Measurements from ENCODE around the gene SFR1. TPM values are rescaled to one million over a fixed set of nuclear protein-coding genes. Genes with fewer than 3 reads are reported as not detected.

The SFR1 gene
- total RNA-seq, 1 donor from 2014 or later: 5.7 TPM

- no peak for DNase-seq (ENCODE audit: missing footprints)
- ATAC-seq: no peak
- intact Hi-C loops (cut with DNase I): no loop called here
Observed at GRCh38 chr10:104100795-104101194, 21.2 kb upstream of the SFR1 start.

- no peak for ATAC-seq
- no peak for DNase-seq (ENCODE audit: missing footprints)
- intact Hi-C loops (cut with DNase I): no loop called here
Observed at GRCh38 chr10:104101902-104102301, 20.1 kb upstream of the SFR1 start.

- ATAC-seq (no peak), DNase-seq (ENCODE audit: missing footprints) (no peak)
Observed at GRCh38 chr10:104103956-104104355, 18.0 kb upstream of the SFR1 start.

GRCh38 chr10:104104418-104104817, 17.6 kb upstream of the SFR1 start:
- intact Hi-C loops (cut with DNase I): no loop called here
- no peak for ATAC-seq
- DNase-seq (ENCODE audit: missing footprints): no peak

More at GRCh38 chr10:104103956-104104355, 18.0 kb upstream of the SFR1 start:
- intact Hi-C loops (cut with DNase I): no loop called here

- DNase-seq (ENCODE audit: missing footprints): no peak
Observed at GRCh38 chr10:104104926-104105325, 17.0 kb upstream of the SFR1 start.

GRCh38 chr10:104109908-104110662, 11.9 kb upstream of the SFR1 start:
- ATAC-seq: no peak
- intact Hi-C loops (cut with DNase I): no loop called here

More at GRCh38 chr10:104104926-104105325, 17.0 kb upstream of the SFR1 start:
- intact Hi-C loops (cut with DNase I): no loop called here
- no peak for ATAC-seq

GRCh38 chr10:104113376-104113956, 8.5 kb upstream of the SFR1 start:
- DNase-seq (ENCODE audit: missing footprints) (no peak), ATAC-seq (no peak)
- intact Hi-C loops (cut with DNase I): no loop called here

More at GRCh38 chr10:104109908-104110662, 11.9 kb upstream of the SFR1 start:
- DNase-seq (ENCODE audit: missing footprints): no peak

- DNase-seq (ENCODE audit: missing footprints): no peak
- intact Hi-C loops (cut with DNase I): no loop called here
- no peak for ATAC-seq
Observed at GRCh38 chr10:104117839-104118323, 4.1 kb upstream of the SFR1 start.

- intact Hi-C loops (cut with DNase I): loop anchor here (2.0 to 10.0 kb wide), 7 partner anchors 43 to 231 kb away; partner anchors contain the start of genes GSTO1, SLK and STN1
- no peak for DNase-seq (ENCODE audit: missing footprints)
Observed at GRCh38 chr10:104119996-104120395, 2.0 kb upstream of the SFR1 start.

GRCh38 chr10:104120512-104120902, 1.5 kb upstream of the SFR1 start:
- ATAC-seq (no peak), DNase-seq (ENCODE audit: missing footprints) (no peak)
- intact Hi-C loops (cut with DNase I): loop anchor here (2.0 to 10.0 kb wide), 7 partner anchors 43 to 232 kb away; partner anchors contain the start of genes GSTO1, SLK and STN1

More at GRCh38 chr10:104119996-104120395, 2.0 kb upstream of the SFR1 start:
- no peak for ATAC-seq

- intact Hi-C loops (cut with DNase I): loop anchor here (2.0 to 10.0 kb wide), 7 partner anchors 44 to 232 kb away; partner anchors contain the start of genes GSTO1, SLK and STN1
- peak; percentile 77 for ATAC-seq
- DNase-seq (ENCODE audit: missing footprints): peak; percentile 94
Observed at GRCh38 chr10:104120903-104121484, 977 bp upstream of the SFR1 start.

GRCh38 chr10:104122225-104123107, 495 bp downstream of the SFR1 start:
- peak; percentile 63 for DNase-seq (ENCODE audit: missing footprints)
- no peak for ATAC-seq
- intact Hi-C loops (cut with DNase I): loop anchor here (5.0 to 10.0 kb wide), 6 partner anchors 45 to 205 kb away; partner anchors contain the start of genes GSTO1, SLK and STN1

- intact Hi-C loops (cut with DNase I): loop anchor here (5.0 to 10.0 kb wide), 6 partner anchors 46 to 206 kb away; partner anchors contain the start of genes GSTO1, SLK and STN1
- DNase-seq (ENCODE audit: missing footprints): no peak
- no peak for ATAC-seq
Observed at GRCh38 chr10:104123397-104123796, 1.4 kb downstream of the SFR1 start.

- intact Hi-C loops (cut with DNase I): loop anchor here (10.0 kb wide), 1 partner anchor 127 kb away; the partner anchor contains the start of gene GSTO1
- no peak for DNase-seq (ENCODE audit: missing footprints)
- ATAC-seq: no peak
Observed at GRCh38 chr10:104127411-104127810, 5.4 kb downstream of the SFR1 start.

- intact Hi-C loops (cut with DNase I): loop anchor here (10.0 kb wide), 1 partner anchor 127 kb away; the partner anchor contains the start of gene GSTO1
- ATAC-seq (no peak), DNase-seq (ENCODE audit: missing footprints) (no peak)
Observed at GRCh38 chr10:104128214-104128613, 6.2 kb downstream of the SFR1 start.

GRCh38 chr10:104130041-104130440, 8.1 kb downstream of the SFR1 start:
- ATAC-seq (no peak), DNase-seq (ENCODE audit: missing footprints) (no peak)
- intact Hi-C loops (cut with DNase I): no loop called here

GRCh38 chr10:104138131-104138530, 16.2 kb downstream of the SFR1 start:
- DNase-seq (ENCODE audit: missing footprints): no peak
- no peak for ATAC-seq
- intact Hi-C loops (cut with DNase I): no loop called here

- intact Hi-C loops (cut with DNase I): no loop called here
- DNase-seq (ENCODE audit: missing footprints): no peak
- no peak for ATAC-seq
Observed at GRCh38 chr10:104139221-104139620, 17.2 kb downstream of the SFR1 start.

All from Right ventricle myocardium inferior (tissue), 1 donor.